Activated CD4-positive, alpha-beta T cell treated with anti-CD3 and anti-CD28 coated beads for 36 hours (primary cell): ENCODE measurements around the gene KRT222. TPM values are rescaled to one million over a fixed set of nuclear protein-coding genes. Genes with fewer than 3 reads are reported as not detected.
A peak's percentile ranks its signal among the peaks of the same experiment; 100 is the strongest.

Experiments used
- ATAC-seq: fragments of 200-7000 bp; cut with Tn5 transposase; one replicate; pipeline ENCODE4 v1.10.0; 2021; ENCODE audit warnings: mild to moderate bottlenecking, moderate library complexity
- CTCF ChIA-PET: fragments of 350-600 bp; sonication (Branson Sonifier 250); formaldehyde crosslinking; loops from one replicate; lab custom pipeline; 2021; ENCODE audit warnings: antibody characterized with exemption; lab: Charles Lee
- POLR2A ChIA-PET: fragments of 350-600 bp; sonication (Branson Sonifier 250); formaldehyde crosslinking; loops from one replicate; lab custom pipeline; 2021; ENCODE audit warnings: antibody characterized with exemption, inconsistent platforms; lab: Charles Lee
- DNase-seq: peaks from one replicate; pipeline ENCODE4 v3.0.0-alpha.2; 2020
- H3K27ac Mint-ChIP-seq: one replicate; pipeline ENCODE4 v1.8.0; 2021; ENCODE audit warnings: mixed read lengths
- H3K27me3 Mint-ChIP-seq: one replicate; pipeline ENCODE4 v1.8.0; 2021; ENCODE audit warnings: mixed read lengths
- H3K36me3 Mint-ChIP-seq: one replicate; pipeline ENCODE4 v1.8.0; 2021; ENCODE audit warnings: low read depth, mixed read lengths
- H3K4me1 Mint-ChIP-seq: one replicate; pipeline ENCODE4 v1.8.0; 2021; ENCODE audit warnings: mixed read lengths
- H3K4me3 Mint-ChIP-seq: one replicate; pipeline ENCODE4 v1.8.0; 2021; ENCODE audit warnings: mild to moderate bottlenecking, moderate library complexity, mixed read lengths
- H3K9me3 Mint-ChIP-seq: one replicate; pipeline ENCODE4 v1.8.0; 2021; ENCODE audit warnings: low read depth, mixed read lengths
- intact Hi-C, 2 experiments: fragments of 100-400 bp; cut with DNase I in 1 of 2; cut with micrococcal nuclease in 1 of 2; formaldehyde crosslinking; loops; one replicate each; pipeline versions ENCODE4 v1.14.2 to v1.15.1; 2022 to 2024; cut with DNase I, micrococcal nuclease
- total RNA-seq, 2 experiments: library from RNA; stranded (reverse); gene quantifications; one replicate each; pipeline ENCODE4 v1.2.3, GENCODE V29; 2021

KRT222 gene
- total RNA-seq, 2 experiments from 2014 or later: not detected

- Mint-ChIP-seq H3K27me3 (peaks cover 14% of the 10 kb centered on the region), H3K27ac (no peak overlapping the region), H3K36me3 (no peaks in the 10 kb centered on the region), H3K9me3 (no peaks in the 10 kb centered on the region), H3K4me3 (no peak overlapping the region), H3K4me1 (peaks cover 8% of the 10 kb centered on the region)
- ChIA-PET CTCF (interaction anchor here (0.6 kb wide), 1 partner anchor 265 kb away, joined by 3 read pairs; no protein-coding TSS in a partner anchor), POLR2A (interaction anchor here (0.7 kb wide), 1 partner anchor 16 kb away, joined by 11 read pairs; no protein-coding TSS in a partner anchor)
- DNase-seq (peak; percentile 25), ATAC-seq (no peak)
- intact Hi-C loops: no loop called here
These were observed 5.1 kb downstream of the KRT222 start for GRCh38 chr17:40659911-40660310.

DNA sequence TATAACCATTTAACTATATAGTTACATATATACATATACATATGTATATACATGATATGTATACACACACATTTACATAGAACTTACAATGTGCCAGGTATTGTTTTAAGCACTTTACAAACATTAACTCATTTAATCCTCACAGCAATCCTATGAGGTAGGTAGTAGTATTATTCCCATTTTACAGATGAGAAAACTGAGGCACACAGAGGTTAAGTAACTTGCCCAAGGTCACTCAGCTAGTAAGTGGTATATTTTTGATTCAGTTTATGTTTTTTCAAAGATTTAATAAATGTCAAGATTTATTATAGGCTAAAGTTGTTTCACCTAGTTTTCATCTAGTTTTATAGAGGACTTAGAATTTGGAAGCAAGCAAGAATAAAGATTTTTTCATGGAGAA lies 6.6 kb downstream of the KRT222 start:
- intact Hi-C loops: no loop called here
- DNase-seq (no peak), ATAC-seq (no peak)
- H3K36me3 Mint-ChIP-seq: no peaks in the 10 kb centered on the region
- CTCF ChIA-PET: no interaction called here
- POLR2A ChIA-PET: no interaction called here
- H3K4me3 Mint-ChIP-seq: no peak overlapping the region
- peaks cover 8% of the 10 kb centered on the region for H3K27me3 Mint-ChIP-seq
- H3K4me1 Mint-ChIP-seq: peaks cover 5% of the 10 kb centered on the region
- no peak overlapping the region for H3K27ac Mint-ChIP-seq
- no peaks in the 10 kb centered on the region for H3K9me3 Mint-ChIP-seq

DNA sequence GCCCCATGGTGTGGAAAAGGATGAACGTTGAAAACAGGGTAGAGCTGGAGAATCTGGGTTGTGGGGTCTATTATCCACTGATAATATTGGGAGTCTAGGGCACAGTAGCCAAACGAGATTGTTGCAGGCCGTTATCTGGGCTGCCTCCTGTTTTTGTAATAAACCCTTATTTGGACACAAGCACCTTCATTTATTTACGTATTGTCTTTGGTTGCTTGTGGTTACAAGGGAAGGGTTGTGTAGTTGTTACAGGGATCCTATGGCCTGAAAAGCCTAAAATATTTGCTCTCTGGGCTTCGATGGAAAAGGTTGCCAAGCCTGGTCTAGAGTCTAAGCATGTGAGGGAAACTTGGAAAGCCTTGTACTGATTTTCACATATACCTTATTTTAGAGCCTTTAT lies 13.0 kb downstream of the KRT222 start:
- DNase-seq (no peak), ATAC-seq (no peak)
- Mint-ChIP-seq H3K4me1 (peaks cover 10% of the 10 kb centered on the region), H3K9me3 (no peaks in the 10 kb centered on the region), H3K27ac (no peak overlapping the region), H3K4me3 (no peak overlapping the region), H3K27me3 (no peaks in the 10 kb centered on the region), H3K36me3 (peaks cover 4% of the 10 kb centered on the region)
- intact Hi-C loops: no loop called here
- ChIA-PET POLR2A (no interaction called here), CTCF (interaction anchor here (1.1 kb wide), 1 partner anchor 14 kb away, joined by 3 read pairs; no protein-coding TSS in a partner anchor)

GRCh38 chr17:40648384-40648968 lies 16.5 kb downstream of the KRT222 start:
- Mint-ChIP-seq H3K4me1 (peaks cover 35% of the 10 kb centered on the region), H3K4me3 (peak overlapping the region; percentile 97), H3K27me3 (no peaks in the 10 kb centered on the region), H3K36me3 (peaks cover 20% of the 10 kb centered on the region), H3K9me3 (no peaks in the 10 kb centered on the region), H3K27ac (peak overlapping the region; percentile 99)
- intact Hi-C loops: loop anchor here (1.0 to 2.0 kb wide), 3 partner anchors 28 to 87 kb away; no protein-coding TSS in a partner anchor
- ChIA-PET POLR2A (interaction anchor here (0.6 to 2.9 kb wide), 7 partner anchors 29 to 1017 kb away, joined by 3 to 22 read pairs (median 4); no protein-coding TSS in a partner anchor), CTCF (interaction anchor here (0.7 to 3.5 kb wide), 6 partner anchors 24 to 1603 kb away, joined by 3 to 18 read pairs (median 4); no protein-coding TSS in a partner anchor)
- peak; percentile 35 for ATAC-seq
- no peak for DNase-seq

GRCh38 chr17:40647624-40648383 lies 17.2 kb downstream of the KRT222 start, which contains the start of gene SMARCE1:
TSS of gene SMARCE1 (minus strand) at chr17:40647818. CDS start at chr17:40645802, 2,016 bp downstream.
- no peaks in the 10 kb centered on the region for H3K9me3 Mint-ChIP-seq
- H3K4me3 Mint-ChIP-seq: peak within 1 kb of the TSS; percentile 97
- H3K27me3 Mint-ChIP-seq: no peaks in the 10 kb centered on the region
- peak within 1 kb of the TSS; percentile 99 for H3K27ac Mint-ChIP-seq
- DNase-seq (peak; percentile 79), ATAC-seq (peak; percentile 81)
- ChIA-PET CTCF (interaction anchor here (0.6 to 3.6 kb wide), 11 partner anchors 18 to 228 kb away, joined by 3 to 18 read pairs (median 4); no protein-coding TSS in a partner anchor), POLR2A (interaction anchor here (0.6 to 2.9 kb wide), 16 partner anchors 23 to 1018 kb away, joined by 3 to 22 read pairs (median 4); partner anchors contain the start of gene TOP2A)
- peaks cover 23% of the 10 kb centered on the region for H3K36me3 Mint-ChIP-seq
- peaks cover 40% of the 10 kb centered on the region for H3K4me1 Mint-ChIP-seq
- intact Hi-C loops: loop anchor here (1.0 to 2.0 kb wide), 5 partner anchors 27 to 171 kb away; no protein-coding TSS in a partner anchor

GRCh38 chr17:40646791-40647623 lies 18.0 kb downstream of the KRT222 start:
- peak overlapping the region; percentile 97 for H3K4me3 Mint-ChIP-seq
- intact Hi-C loops: loop anchor here in 1 of 2 experiments (1.0 kb wide), 2 partner anchors 48 to 172 kb away; no protein-coding TSS in a partner anchor
- no peaks in the 10 kb centered on the region for H3K27me3 Mint-ChIP-seq
- H3K36me3 Mint-ChIP-seq: peaks cover 30% of the 10 kb centered on the region
- no peaks in the 10 kb centered on the region for H3K9me3 Mint-ChIP-seq
- ATAC-seq: peak; percentile 47
- DNase-seq: peak; percentile 64
- POLR2A ChIA-PET: interaction anchor here (0.6 to 2.9 kb wide), 16 partner anchors 22 to 1599 kb away, joined by 3 to 22 read pairs (median 4); partner anchors contain the start of gene TOP2A
- CTCF ChIA-PET: interaction anchor here (0.6 to 3.6 kb wide), 15 partner anchors 12 to 227 kb away, joined by 3 to 18 read pairs (median 4); no protein-coding TSS in a partner anchor
- H3K4me1 Mint-ChIP-seq: peaks cover 46% of the 10 kb centered on the region
- H3K27ac Mint-ChIP-seq: peak overlapping the region; percentile 99

GRCh38 chr17:40645943-40646342 lies 19.0 kb downstream of the KRT222 start:
- no peak for ATAC-seq
- Mint-ChIP-seq H3K4me3 (peak overlapping the region; percentile 97), H3K9me3 (no peaks in the 10 kb centered on the region), H3K36me3 (peaks cover 36% of the 10 kb centered on the region), H3K27ac (peak overlapping the region; percentile 25), H3K4me1 (peaks cover 50% of the 10 kb centered on the region), H3K27me3 (no peaks in the 10 kb centered on the region)
- intact Hi-C loops: no loop called here
- no peak for DNase-seq
- CTCF ChIA-PET: interaction anchor here (0.9 to 3.6 kb wide), 9 partner anchors 9 to 112 kb away, joined by 3 to 18 read pairs (median 3); no protein-coding TSS in a partner anchor
- POLR2A ChIA-PET: interaction anchor here (1.0 to 2.9 kb wide), 4 partner anchors 21 to 229 kb away, joined by 4 to 22 read pairs (median 4); partner anchors contain the start of gene TOP2A

DNA sequence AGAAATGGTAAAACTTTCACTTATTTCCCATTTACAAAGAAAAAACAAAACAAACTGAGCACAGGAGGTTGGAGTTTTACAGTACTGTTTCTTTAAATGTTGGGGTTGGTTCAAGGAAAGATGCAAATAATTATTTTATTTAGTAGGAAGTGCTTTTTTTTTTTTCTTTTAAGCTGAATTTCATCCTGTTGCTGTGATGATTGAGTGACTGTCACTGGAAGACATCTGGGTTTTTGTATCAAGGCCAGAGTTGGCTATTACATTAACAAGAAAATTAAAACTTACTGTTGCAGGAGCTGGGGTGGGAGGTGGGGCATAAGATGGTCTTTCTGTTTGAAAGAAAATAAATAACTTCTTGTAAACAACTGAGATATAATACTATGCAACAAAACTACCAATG lies 19.7 kb downstream of the KRT222 start:
- Mint-ChIP-seq H3K4me1 (peaks cover 55% of the 10 kb centered on the region), H3K36me3 (peaks cover 39% of the 10 kb centered on the region), H3K4me3 (peak overlapping the region; percentile 28), H3K27me3 (no peaks in the 10 kb centered on the region), H3K9me3 (no peaks in the 10 kb centered on the region), H3K27ac (peak overlapping the region; percentile 73)
- DNase-seq (no peak), ATAC-seq (no peak)
- ChIA-PET POLR2A (no interaction called here), CTCF (interaction anchor here (1.1 to 3.6 kb wide), 5 partner anchors 10 to 85 kb away, joined by 3 to 18 read pairs (median 7); no protein-coding TSS in a partner anchor)
- intact Hi-C loops: no loop called here

GRCh38 chr17:40637931-40638330 lies 27.0 kb downstream of the KRT222 start:
- H3K4me3 Mint-ChIP-seq: no peak overlapping the region
- H3K4me1 Mint-ChIP-seq: peaks cover 30% of the 10 kb centered on the region
- ATAC-seq (no peak), DNase-seq (no peak)
- ChIA-PET POLR2A (no interaction called here), CTCF (no interaction called here)
- peaks cover 59% of the 10 kb centered on the region for H3K36me3 Mint-ChIP-seq
- no peaks in the 10 kb centered on the region for H3K9me3 Mint-ChIP-seq
- no peaks in the 10 kb centered on the region for H3K27me3 Mint-ChIP-seq
- H3K27ac Mint-ChIP-seq: peak overlapping the region; percentile 18
- intact Hi-C loops: no loop called here

DNA sequence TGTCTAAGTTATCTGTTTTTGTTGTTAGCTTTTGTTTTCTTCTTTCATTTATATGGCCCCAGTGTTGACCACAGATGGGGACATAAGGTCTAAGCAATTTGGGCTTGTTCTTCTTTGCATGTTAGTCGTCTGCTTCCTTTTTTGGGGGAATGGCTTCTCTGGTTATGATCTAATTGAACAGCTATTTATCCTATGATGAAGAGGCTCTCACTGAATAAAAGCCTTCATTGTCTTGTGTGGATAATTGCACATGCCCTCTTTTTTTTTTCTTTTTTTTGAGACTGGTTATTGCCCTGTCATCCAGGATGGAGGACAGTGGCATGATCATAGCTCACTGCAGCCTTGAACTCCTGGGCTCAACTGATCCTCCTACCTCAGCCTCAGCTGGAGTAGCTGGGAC lies 31.1 kb downstream of the KRT222 start:
- peaks cover 16% of the 10 kb centered on the region for H3K4me1 Mint-ChIP-seq
- no peaks in the 10 kb centered on the region for H3K27me3 Mint-ChIP-seq
- H3K9me3 Mint-ChIP-seq: no peaks in the 10 kb centered on the region
- H3K36me3 Mint-ChIP-seq: peaks cover 59% of the 10 kb centered on the region
- no peak overlapping the region for H3K4me3 Mint-ChIP-seq
- CTCF ChIA-PET: interaction anchor here (0.6 to 1.6 kb wide), 6 partner anchors 13 to 271 kb away, joined by 3 to 7 read pairs (median 3); no protein-coding TSS in a partner anchor
- intact Hi-C loops: no loop called here
- peak overlapping the region; percentile 38 for H3K27ac Mint-ChIP-seq
- DNase-seq (no peak), ATAC-seq (no peak)
- POLR2A ChIA-PET: interaction anchor here (0.7 to 1.2 kb wide), 3 partner anchors 31 to 172 kb away, joined by 3 to 7 read pairs (median 4); no protein-coding TSS in a partner anchor
